Measurements from ENCODE around the gene HMGXB3. TPM values are rescaled to one million over a fixed set of nuclear protein-coding genes. Genes with fewer than 3 reads are reported as not detected.

The HMGXB3 gene
- total RNA-seq, 1 experiment from 2014 or later: 67.8 TPM

DNA sequence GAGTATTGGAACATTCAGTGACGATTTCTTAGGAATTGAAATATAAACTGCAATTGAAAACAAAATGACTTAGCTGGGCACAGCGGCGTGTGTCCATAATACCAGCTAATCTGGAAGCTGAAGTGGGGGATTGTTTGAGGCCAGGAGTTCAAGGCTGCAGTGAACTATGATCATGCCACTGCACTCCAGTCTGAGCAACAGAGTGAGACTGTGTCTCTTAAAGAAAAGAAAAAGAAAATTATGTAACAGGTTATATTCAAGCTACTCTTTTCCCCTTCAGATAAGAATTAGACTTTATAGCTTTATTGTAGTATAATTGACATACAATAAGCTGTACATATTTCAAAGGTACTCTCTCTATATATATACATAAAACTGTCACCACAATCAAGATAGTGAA is 33.6 kb upstream of the HMGXB3 start:
- H3K4me3 Mint-ChIP-seq (ENCODE audit: unreplicated experiment): no peak overlapping the region
- H3K27me3 Mint-ChIP-seq (ENCODE audit: insufficient read depth, unreplicated experiment): no peaks in the 10 kb centered on the region
- H3K27ac Mint-ChIP-seq (ENCODE audit: low read depth, unreplicated experiment): no peak overlapping the region
- TF ChIP-seq, protein P1, sequence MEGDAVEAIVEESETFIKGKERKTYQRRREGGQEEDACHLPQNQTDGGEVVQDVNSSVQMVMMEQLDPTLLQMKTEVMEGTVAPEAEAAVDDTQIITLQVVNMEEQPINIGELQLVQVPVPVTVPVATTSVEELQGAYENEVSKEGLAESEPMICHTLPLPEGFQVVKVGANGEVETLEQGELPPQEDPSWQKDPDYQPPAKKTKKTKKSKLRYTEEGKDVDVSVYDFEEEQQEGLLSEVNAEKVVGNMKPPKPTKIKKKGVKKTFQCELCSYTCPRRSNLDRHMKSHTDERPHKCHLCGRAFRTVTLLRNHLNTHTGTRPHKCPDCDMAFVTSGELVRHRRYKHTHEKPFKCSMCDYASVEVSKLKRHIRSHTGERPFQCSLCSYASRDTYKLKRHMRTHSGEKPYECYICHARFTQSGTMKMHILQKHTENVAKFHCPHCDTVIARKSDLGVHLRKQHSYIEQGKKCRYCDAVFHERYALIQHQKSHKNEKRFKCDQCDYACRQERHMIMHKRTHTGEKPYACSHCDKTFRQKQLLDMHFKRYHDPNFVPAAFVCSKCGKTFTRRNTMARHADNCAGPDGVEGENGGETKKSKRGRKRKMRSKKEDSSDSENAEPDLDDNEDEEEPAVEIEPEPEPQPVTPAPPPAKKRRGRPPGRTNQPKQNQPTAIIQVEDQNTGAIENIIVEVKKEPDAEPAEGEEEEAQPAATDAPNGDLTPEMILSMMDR (IDR thresholded peaks at IDR 0.05; ENCODE audit: unreplicated experiment): no peak
- DNase-seq (ENCODE audit: unreplicated experiment): no peak
- H3K36me3 Mint-ChIP-seq (ENCODE audit: insufficient read depth, unreplicated experiment): peaks cover 35% of the 10 kb centered on the region
- CTCF ChIA-PET: interaction anchor here (0.5 to 29.3 kb wide), 17 partner anchors 8 to 688 kb away, joined by 3 to 1621 read pairs (median 4); no protein-coding TSS in a partner anchor
- BruUV-seq (replicated peaks): no TSS peak
- peaks cover 55% of the 10 kb centered on the region for H3K4me1 Mint-ChIP-seq (ENCODE audit: insufficient read depth, unreplicated experiment)
- intact Hi-C loops (cut with micrococcal nuclease): no loop called here
- no peaks in the 10 kb centered on the region for H3K9me3 Mint-ChIP-seq (ENCODE audit: unreplicated experiment)
- POLR2A ChIA-PET: interaction anchor here (0.5 to 9.1 kb wide), 7 partner anchors 9 to 129 kb away, joined by 3 to 187 read pairs (median 4); partner anchors contain the start of genes HMGXB3 and TIGD6

DNA sequence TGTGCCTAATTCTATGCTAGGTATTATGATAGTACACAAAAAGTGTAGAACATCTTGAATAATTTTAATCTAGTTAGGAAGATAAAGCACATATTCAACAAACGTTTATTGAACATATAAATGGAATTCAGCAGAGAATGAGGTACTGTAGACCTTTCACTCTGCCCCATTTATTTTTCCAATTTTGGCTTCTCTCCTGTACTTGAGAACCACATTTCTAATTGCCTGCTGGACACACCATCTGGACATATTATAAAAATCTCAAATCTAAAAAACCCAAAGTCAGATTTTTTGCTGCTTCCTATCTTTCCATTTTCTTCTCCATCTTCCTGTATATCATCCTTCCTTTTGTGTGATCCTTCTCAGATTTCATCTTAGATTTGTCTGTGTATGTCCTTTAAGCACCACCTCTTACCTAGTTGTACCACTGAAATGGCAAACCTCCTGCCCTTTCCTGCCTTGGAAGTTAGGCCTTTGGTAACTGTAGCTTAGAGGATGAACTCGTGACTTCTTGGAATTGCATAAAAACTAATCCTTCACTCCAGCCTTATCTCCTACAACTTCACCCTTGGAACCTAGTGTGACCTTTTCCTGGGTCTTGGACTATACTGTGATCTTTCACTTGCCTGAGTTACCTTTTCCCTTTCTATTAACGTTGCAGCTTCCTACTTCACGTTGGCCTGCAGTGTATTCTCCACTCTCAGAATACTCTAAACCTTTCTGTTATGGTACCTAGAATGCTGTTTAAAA is 31.2 kb upstream of the HMGXB3 start:
- no peak overlapping the region for H3K27ac Mint-ChIP-seq (ENCODE audit: low read depth, unreplicated experiment)
- ChIA-PET POLR2A (interaction anchor here (0.6 to 1.5 kb wide), 5 partner anchors 8 to 141 kb away, joined by 3 to 5 read pairs (median 4); partner anchors contain the start of gene SLC26A2), CTCF (interaction anchor here (0.7 to 29.3 kb wide), 7 partner anchors 7 to 450 kb away, joined by 3 to 1621 read pairs (median 4); no protein-coding TSS in a partner anchor)
- DNase-seq (ENCODE audit: unreplicated experiment): no peak
- BruUV-seq (replicated peaks): no TSS peak
- H3K9me3 Mint-ChIP-seq (ENCODE audit: unreplicated experiment): no peaks in the 10 kb centered on the region
- H3K4me1 Mint-ChIP-seq (ENCODE audit: insufficient read depth, unreplicated experiment): peaks cover 48% of the 10 kb centered on the region
- intact Hi-C loops (cut with micrococcal nuclease): no loop called here
- H3K4me3 Mint-ChIP-seq (ENCODE audit: unreplicated experiment): no peak overlapping the region
- TF ChIP-seq, protein P1 (IDR thresholded peaks at IDR 0.05; ENCODE audit: unreplicated experiment): no peak
- H3K27me3 Mint-ChIP-seq (ENCODE audit: insufficient read depth, unreplicated experiment): no peaks in the 10 kb centered on the region
- peaks cover 20% of the 10 kb centered on the region for H3K36me3 Mint-ChIP-seq (ENCODE audit: insufficient read depth, unreplicated experiment)

DNA sequence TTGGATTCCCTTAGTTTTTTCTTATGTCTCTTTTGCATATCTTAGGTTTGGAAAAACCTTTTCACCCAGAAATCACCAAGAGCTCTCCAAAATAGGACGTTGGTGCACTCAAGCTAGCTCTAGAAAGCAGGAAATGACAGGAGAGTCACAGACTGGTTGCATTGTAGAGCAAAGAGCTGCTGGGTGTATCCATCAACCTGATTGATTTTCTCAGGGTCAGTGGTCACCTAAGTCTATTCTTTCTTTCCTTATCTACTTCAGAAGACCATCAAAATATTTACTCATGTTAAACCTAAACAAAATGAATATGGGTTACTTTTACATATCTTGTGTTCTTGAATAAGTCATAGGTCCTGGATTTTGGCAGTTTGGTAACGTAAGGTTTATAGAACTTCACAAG is 25.1 kb upstream of the HMGXB3 start:
- Mint-ChIP-seq H3K27me3 (ENCODE audit: insufficient read depth, unreplicated experiment) (no peaks in the 10 kb centered on the region), H3K9me3 (ENCODE audit: unreplicated experiment) (no peaks in the 10 kb centered on the region), H3K4me3 (ENCODE audit: unreplicated experiment) (no peak overlapping the region), H3K4me1 (ENCODE audit: insufficient read depth, unreplicated experiment) (peaks cover 38% of the 10 kb centered on the region), H3K36me3 (ENCODE audit: insufficient read depth, unreplicated experiment) (peaks cover 70% of the 10 kb centered on the region), H3K27ac (ENCODE audit: low read depth, unreplicated experiment) (peak overlapping the region; percentile 80)
- CTCF ChIA-PET: interaction anchor here (0.6 to 2.5 kb wide), 11 partner anchors 9 to 318 kb away, joined by 3 to 12 read pairs (median 4); no protein-coding TSS in a partner anchor
- BruUV-seq (replicated peaks): no TSS peak
- POLR2A ChIA-PET: interaction anchor here (0.7 to 1.9 kb wide), 5 partner anchors 9 to 212 kb away, joined by 3 to 4 read pairs (median 3); no protein-coding TSS in a partner anchor
- no peak for DNase-seq (ENCODE audit: unreplicated experiment)
- TF ChIP-seq, protein P1 (IDR thresholded peaks at IDR 0.05; ENCODE audit: unreplicated experiment): no peak
- intact Hi-C loops (cut with micrococcal nuclease): no loop called here

DNA sequence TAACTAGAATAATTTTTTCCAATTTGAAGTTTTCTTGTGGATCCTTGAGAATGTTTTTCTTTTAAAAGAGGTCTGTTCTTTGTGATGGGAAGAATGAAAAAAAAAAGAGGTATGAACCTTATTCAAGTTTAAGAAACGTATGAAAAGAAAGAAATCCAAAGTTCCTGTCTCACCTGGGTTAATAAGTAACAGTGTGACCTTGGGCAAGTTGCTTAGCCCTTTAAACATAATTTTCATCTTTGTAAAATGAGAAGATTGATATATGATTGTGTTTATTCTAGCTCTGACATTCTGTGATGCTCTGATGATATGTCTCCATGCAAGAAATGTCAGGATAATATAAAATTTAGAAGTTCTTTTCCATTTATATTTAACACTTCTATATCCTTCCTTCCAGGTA is 20.6 kb upstream of the HMGXB3 start:
- CTCF ChIA-PET: interaction anchor here (0.5 to 4.6 kb wide), 7 partner anchors 11 to 351 kb away, joined by 3 to 33 read pairs (median 4); no protein-coding TSS in a partner anchor

More for the DNA sequence above, 20.6 kb upstream of the HMGXB3 start:
- Mint-ChIP-seq H3K36me3 (ENCODE audit: insufficient read depth, unreplicated experiment) (peaks cover 100% of the 10 kb centered on the region), H3K4me1 (ENCODE audit: insufficient read depth, unreplicated experiment) (peaks cover 22% of the 10 kb centered on the region), H3K27me3 (ENCODE audit: insufficient read depth, unreplicated experiment) (no peaks in the 10 kb centered on the region), H3K27ac (ENCODE audit: low read depth, unreplicated experiment) (no peak overlapping the region), H3K9me3 (ENCODE audit: unreplicated experiment) (no peaks in the 10 kb centered on the region), H3K4me3 (ENCODE audit: unreplicated experiment) (no peak overlapping the region)
- POLR2A ChIA-PET: interaction anchor here (0.6 to 1.6 kb wide), 6 partner anchors 10 to 657 kb away, joined by 3 to 4 read pairs (median 3); no protein-coding TSS in a partner anchor
- DNase-seq (ENCODE audit: unreplicated experiment): no peak
- BruUV-seq (replicated peaks): no TSS peak
- intact Hi-C loops (cut with micrococcal nuclease): no loop called here
- TF ChIP-seq, protein P1 (IDR thresholded peaks at IDR 0.05; ENCODE audit: unreplicated experiment): no peak
